HG03045 (cell line): Measurements from ENCODE around the gene ARMC6.
"Not testable (repeated sequence)": the region's sequence is repeated elsewhere in the genome, so short reads cannot be mapped to it uniquely, and the experiment has no call there.

ENCODE experiments used
- ATAC-seq: cut with Tn5 transposase; IDR thresholded peaks from one replicate; pipeline ENCODE4 v1.9.1; 2021; ENCODE audit warnings: mild to moderate bottlenecking, moderate library complexity; ENCODE audit not compliant: unreplicated experiment

The ARMC6 gene

GRCh38 chr19:19106938-19107337 is 73.5 kb downstream of the ARMC6 start:
- ATAC-seq: not testable (repeated sequence)

- no peak for ATAC-seq
Observed at GRCh38 chr19:19107654-19108053, 74.3 kb downstream of the ARMC6 start.
